ENCODE data around the gene RNF223. TPM values are rescaled to one million over a fixed set of nuclear protein-coding genes. Genes with fewer than 3 reads are reported as not detected.

Gene RNF223
- total and polyA plus RNA-seq, 2 of the 8 experiments (the other 6 are each of a cell fraction or from before 2014, with no cell fraction given): not detected

DNA sequence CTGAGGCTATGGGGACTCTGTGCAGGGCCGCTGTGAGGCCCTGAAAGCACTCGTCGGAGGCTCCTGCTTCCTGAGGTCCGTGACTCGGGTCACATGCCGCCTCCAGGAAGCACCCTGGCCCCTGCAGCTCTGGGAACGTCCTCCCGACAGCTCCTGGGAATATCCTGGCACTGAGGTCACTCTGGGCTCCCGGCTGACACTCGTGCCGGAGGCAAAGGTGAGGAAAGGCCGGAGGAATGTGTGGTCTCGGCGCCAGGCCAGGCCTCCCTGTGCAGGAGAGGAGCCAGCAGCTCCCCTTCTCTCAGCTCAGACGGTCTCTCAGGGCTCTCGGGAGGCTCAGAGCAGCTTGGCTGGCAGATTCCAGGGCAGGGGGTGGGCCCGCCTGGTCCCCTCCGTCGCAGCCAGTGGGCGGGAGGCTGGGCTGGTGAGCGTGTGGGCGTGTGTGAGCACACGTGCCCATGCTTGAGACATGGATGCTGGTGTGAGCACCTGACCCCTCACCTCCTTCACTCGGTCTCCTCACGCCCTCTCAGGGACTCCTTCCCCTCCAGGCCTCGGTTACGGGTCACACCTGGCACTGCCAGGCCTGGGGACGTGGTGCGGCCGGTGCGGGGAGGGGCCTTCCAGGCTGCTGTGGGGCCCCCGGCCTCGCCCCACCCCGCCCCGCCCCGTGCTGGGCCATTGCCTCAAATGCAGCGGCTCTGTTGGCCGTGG, 5.5 kb upstream of the RNF223 start (continued):
- TF ChIP-seq, protein P1, sequence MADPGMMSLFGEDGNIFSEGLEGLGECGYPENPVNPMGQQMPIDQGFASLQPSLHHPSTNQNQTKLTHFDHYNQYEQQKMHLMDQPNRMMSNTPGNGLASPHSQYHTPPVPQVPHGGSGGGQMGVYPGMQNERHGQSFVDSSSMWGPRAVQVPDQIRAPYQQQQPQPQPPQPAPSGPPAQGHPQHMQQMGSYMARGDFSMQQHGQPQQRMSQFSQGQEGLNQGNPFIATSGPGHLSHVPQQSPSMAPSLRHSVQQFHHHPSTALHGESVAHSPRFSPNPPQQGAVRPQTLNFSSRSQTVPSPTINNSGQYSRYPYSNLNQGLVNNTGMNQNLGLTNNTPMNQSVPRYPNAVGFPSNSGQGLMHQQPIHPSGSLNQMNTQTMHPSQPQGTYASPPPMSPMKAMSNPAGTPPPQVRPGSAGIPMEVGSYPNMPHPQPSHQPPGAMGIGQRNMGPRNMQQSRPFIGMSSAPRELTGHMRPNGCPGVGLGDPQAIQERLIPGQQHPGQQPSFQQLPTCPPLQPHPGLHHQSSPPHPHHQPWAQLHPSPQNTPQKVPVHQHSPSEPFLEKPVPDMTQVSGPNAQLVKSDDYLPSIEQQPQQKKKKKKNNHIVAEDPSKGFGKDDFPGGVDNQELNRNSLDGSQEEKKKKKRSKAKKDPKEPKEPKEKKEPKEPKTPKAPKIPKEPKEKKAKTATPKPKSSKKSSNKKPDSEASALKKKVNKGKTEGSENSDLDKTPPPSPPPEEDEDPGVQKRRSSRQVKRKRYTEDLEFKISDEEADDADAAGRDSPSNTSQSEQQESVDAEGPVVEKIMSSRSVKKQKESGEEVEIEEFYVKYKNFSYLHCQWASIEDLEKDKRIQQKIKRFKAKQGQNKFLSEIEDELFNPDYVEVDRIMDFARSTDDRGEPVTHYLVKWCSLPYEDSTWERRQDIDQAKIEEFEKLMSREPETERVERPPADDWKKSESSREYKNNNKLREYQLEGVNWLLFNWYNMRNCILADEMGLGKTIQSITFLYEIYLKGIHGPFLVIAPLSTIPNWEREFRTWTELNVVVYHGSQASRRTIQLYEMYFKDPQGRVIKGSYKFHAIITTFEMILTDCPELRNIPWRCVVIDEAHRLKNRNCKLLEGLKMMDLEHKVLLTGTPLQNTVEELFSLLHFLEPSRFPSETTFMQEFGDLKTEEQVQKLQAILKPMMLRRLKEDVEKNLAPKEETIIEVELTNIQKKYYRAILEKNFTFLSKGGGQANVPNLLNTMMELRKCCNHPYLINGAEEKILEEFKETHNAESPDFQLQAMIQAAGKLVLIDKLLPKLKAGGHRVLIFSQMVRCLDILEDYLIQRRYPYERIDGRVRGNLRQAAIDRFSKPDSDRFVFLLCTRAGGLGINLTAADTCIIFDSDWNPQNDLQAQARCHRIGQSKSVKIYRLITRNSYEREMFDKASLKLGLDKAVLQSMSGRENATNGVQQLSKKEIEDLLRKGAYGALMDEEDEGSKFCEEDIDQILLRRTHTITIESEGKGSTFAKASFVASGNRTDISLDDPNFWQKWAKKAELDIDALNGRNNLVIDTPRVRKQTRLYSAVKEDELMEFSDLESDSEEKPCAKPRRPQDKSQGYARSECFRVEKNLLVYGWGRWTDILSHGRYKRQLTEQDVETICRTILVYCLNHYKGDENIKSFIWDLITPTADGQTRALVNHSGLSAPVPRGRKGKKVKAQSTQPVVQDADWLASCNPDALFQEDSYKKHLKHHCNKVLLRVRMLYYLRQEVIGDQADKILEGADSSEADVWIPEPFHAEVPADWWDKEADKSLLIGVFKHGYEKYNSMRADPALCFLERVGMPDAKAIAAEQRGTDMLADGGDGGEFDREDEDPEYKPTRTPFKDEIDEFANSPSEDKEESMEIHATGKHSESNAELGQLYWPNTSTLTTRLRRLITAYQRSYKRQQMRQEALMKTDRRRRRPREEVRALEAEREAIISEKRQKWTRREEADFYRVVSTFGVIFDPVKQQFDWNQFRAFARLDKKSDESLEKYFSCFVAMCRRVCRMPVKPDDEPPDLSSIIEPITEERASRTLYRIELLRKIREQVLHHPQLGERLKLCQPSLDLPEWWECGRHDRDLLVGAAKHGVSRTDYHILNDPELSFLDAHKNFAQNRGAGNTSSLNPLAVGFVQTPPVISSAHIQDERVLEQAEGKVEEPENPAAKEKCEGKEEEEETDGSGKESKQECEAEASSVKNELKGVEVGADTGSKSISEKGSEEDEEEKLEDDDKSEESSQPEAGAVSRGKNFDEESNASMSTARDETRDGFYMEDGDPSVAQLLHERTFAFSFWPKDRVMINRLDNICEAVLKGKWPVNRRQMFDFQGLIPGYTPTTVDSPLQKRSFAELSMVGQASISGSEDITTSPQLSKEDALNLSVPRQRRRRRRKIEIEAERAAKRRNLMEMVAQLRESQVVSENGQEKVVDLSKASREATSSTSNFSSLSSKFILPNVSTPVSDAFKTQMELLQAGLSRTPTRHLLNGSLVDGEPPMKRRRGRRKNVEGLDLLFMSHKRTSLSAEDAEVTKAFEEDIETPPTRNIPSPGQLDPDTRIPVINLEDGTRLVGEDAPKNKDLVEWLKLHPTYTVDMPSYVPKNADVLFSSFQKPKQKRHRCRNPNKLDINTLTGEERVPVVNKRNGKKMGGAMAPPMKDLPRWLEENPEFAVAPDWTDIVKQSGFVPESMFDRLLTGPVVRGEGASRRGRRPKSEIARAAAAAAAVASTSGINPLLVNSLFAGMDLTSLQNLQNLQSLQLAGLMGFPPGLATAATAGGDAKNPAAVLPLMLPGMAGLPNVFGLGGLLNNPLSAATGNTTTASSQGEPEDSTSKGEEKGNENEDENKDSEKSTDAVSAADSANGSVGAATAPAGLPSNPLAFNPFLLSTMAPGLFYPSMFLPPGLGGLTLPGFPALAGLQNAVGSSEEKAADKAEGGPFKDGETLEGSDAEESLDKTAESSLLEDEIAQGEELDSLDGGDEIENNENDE (IDR thresholded peaks at IDR 0.05; ENCODE audit: insufficient replicate concordance, low read length): no peak
- TF ChIP-seq RBBP5 (IDR thresholded peaks at IDR 0.05; ENCODE audit: borderline replicate concordance, low read depth, low read length) (0 out of 2 replicates have a peak, but pooled peaks have one; percentile 25), NRF1 (IDR thresholded peaks at IDR 0.05; ENCODE audit: low read depth, low read length) (no peak), TBP (IDR thresholded peaks at IDR 0.05; ENCODE audit: low read depth, low read length) (peak; percentile 7; the same call in 1 of the 2 replicates), EGR1 (IDR thresholded peaks at IDR 0.05; ENCODE audit: borderline replicate concordance, low read depth, low read length) (peak; percentile 34; the same call in 1 of the 2 replicates), YY1 (IDR thresholded peaks at IDR 0.05; ENCODE audit: low read depth, low read length) (no peak), GABPA (IDR thresholded peaks at IDR 0.05; ENCODE audit: borderline replicate concordance, insufficient read depth, low read length) (no peak), CHD2 (IDR thresholded peaks at IDR 0.05; ENCODE audit: low read length) (no peak), POLR2AphosphoS5 (IDR thresholded peaks at IDR 0.05; ENCODE audit: low read depth, low read length) (peak; percentile 30; the same call in 1 of the 2 replicates)
- TF ChIP-seq, protein P2, sequence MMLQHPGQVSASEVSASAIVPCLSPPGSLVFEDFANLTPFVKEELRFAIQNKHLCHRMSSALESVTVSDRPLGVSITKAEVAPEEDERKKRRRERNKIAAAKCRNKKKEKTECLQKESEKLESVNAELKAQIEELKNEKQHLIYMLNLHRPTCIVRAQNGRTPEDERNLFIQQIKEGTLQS (IDR thresholded peaks at IDR 0.05; ENCODE audit: insufficient read depth, low read depth, low read length): no peak

All from H1 (cell line).